Peyer's patch (tissue), 4 donors: ENCODE results near the gene EHBP1.

Source experiments
- POLR2A ChIP-seq, 2 donors: fragments of 450-650 bp; IDR thresholded peaks; one replicate each; pipeline ENCODE4 v1.5.1; 2017; ENCODE audit warnings: antibody characterized with exemption in 2 of 2, mild to moderate bottlenecking in 2 of 2, moderate library complexity in 2 of 2
- TF ChIP-seq, protein P1 (sequence below), 6 experiments: fragments of 450-650 bp in 4 of 6; fragments of 200-600 bp in 2 of 6; sonication (generic) in 1 of 6; IDR thresholded peaks; one replicate each; pipeline ENCODE4 v1.5.1; 2017 to 2019; ENCODE audit warnings: antibody characterized with exemption in 6 of 6, mild to moderate bottlenecking in 3 of 6, moderate library complexity in 1 of 6

DNA sequence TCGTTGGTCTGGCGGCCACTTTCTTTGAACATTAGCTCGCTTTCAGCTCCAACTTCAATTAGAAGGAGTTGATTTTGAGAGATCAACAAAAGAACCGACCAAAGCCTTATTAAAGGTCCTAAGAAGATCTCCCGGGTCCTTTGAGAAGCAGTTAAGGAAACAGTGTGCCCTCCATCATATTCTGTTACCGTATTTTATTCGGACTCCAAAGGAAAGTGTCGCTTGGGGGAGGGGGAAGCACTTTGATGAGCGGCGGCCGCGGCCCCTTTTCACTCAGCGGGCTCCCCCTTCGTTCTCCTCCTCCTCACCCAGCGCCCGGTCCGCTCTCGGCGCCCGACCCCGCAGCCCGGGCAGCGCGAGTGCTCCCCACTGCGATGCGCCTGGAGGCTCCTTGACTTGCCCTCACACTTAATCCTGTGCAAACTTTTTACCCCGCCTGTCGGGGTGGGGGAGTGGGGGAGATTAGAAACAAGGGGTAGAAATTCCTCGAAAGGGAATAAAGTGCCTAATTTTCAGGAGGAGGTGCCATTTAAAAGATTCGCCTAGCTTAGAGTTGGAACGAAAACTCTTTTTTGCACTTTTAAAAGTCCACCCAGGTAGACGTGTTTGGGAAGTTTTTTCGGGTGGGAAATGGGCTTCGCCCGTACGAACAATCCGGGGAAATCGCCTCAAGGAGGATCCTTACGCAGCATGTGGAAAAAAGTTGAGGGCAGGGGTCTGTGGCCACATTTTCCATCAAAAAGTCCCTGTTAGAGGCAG, 343.9 kb downstream of the EHBP1 start:
- TF ChIP-seq, protein P1, sequence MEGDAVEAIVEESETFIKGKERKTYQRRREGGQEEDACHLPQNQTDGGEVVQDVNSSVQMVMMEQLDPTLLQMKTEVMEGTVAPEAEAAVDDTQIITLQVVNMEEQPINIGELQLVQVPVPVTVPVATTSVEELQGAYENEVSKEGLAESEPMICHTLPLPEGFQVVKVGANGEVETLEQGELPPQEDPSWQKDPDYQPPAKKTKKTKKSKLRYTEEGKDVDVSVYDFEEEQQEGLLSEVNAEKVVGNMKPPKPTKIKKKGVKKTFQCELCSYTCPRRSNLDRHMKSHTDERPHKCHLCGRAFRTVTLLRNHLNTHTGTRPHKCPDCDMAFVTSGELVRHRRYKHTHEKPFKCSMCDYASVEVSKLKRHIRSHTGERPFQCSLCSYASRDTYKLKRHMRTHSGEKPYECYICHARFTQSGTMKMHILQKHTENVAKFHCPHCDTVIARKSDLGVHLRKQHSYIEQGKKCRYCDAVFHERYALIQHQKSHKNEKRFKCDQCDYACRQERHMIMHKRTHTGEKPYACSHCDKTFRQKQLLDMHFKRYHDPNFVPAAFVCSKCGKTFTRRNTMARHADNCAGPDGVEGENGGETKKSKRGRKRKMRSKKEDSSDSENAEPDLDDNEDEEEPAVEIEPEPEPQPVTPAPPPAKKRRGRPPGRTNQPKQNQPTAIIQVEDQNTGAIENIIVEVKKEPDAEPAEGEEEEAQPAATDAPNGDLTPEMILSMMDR (IDR thresholded peaks at IDR 0.05) = no peak
- TF ChIP-seq POLR2A (IDR thresholded peaks at IDR 0.05) = no peak
